K562 (cell line): ENCODE data around the gene CNMD. TPM values are rescaled to one million over a fixed set of nuclear protein-coding genes. Genes with fewer than 3 reads are reported as not detected.

Experiments used
- ATAC-seq: fragments of 200-7000 bp; cut with Tn5 transposase; 3 replicates; pipeline ENCODE4 v1.9.1; 2020; ENCODE audit warnings: moderate library complexity
- BruUV-seq: library from RNA; stranded (reverse); fragments of 400-500 nt; replicated peaks from 2 replicates; lab custom pipeline; 2021; lab: Mats Ljungman, UMichigan
- CTCF ChIA-PET: fragments of 300-600 bp; formaldehyde crosslinking; extraction: SDS; loops from one replicate; lab custom pipeline; 2021; ENCODE audit warnings: low intra/inter-chr PET ratio; lab: Yijun Ruan, JAX
- POLR2A ChIA-PET: fragments of 300-600, 350-650 bp; sonication (Branson Sonifier 250); formaldehyde crosslinking; extraction: SDS; loops from one replicate; lab custom pipeline; 2021; ENCODE audit warnings: antibody characterized with exemption, inconsistent platforms; lab: Yijun Ruan, JAX
- DNase-seq, 4 experiments: peaks; one replicate each; pipeline versions ENCODE4 v3.0.0 to v3.0.0-alpha.2; 2011 to 2018; ENCODE audit warnings: low spot score in 3 of 4, mixed read lengths in 3 of 4; ENCODE audit errors: extremely low read depth in 1 of 4
- FAIRE-seq: peaks from 2 replicates; lab custom pipeline; 2011; peaks lifted over from hg19 to GRCh38; lab: Jason Lieb, UNC
- H2AFZ ChIP-seq: 2 replicates; pipeline ENCODE4 v1.6.0; 2011; ENCODE audit warnings: low read depth, low read length, control low read depth, inconsistent platforms
- H3K27ac ChIP-seq: fragments of 200-600 bp; 3 replicates; pipeline ENCODE4 v1.8.0; 2011; ENCODE audit warnings: low read depth, mild to moderate bottlenecking, control low read depth, inconsistent platforms, low read length, moderate library complexity, mixed read lengths; ENCODE audit errors: extremely low read depth
- H3K27me3 ChIP-seq, 2 experiments: fragments of 300-600 bp in 1 of 2; 2 replicates in 1 of 2; 3 replicates in 1 of 2; pipeline versions ENCODE4 v1.6.0 to v1.8.0; 2011; ENCODE audit warnings: inconsistent platforms in 2 of 2, low read length in 2 of 2, mild to moderate bottlenecking in 1 of 2, mixed read lengths in 1 of 2, moderate library complexity in 1 of 2; ENCODE audit not compliant: control insufficient read depth in 2 of 2, insufficient read depth in 2 of 2
- H3K36me3 ChIP-seq: fragments of 300-600 bp; 3 replicates; pipeline ENCODE4 v1.8.0; 2011; ENCODE audit warnings: mild to moderate bottlenecking, low read length, inconsistent platforms; ENCODE audit not compliant: control insufficient read depth, insufficient read depth
- H3K4me1 ChIP-seq, 2 experiments: fragments of 200-600 bp in 1 of 2; replicated peaks in 1 of 2; 2 replicates in 1 of 2; 3 replicates in 1 of 2; pipeline versions ENCODE4 v1.5.1 to v1.8.0; 2011; ENCODE audit warnings: inconsistent platforms in 2 of 2, low read length in 2 of 2, mild to moderate bottlenecking in 1 of 2, mixed read lengths in 1 of 2, moderate library complexity in 1 of 2; ENCODE audit not compliant: control insufficient read depth in 2 of 2, insufficient read depth in 2 of 2
- H3K4me2 ChIP-seq: 2 replicates; pipeline ENCODE4 v1.6.1; 2011; ENCODE audit warnings: low read length, control low read depth, inconsistent platforms, mixed read lengths; ENCODE audit not compliant: insufficient read depth
- H3K4me3 ChIP-seq: fragments of 200-600 bp; sonication (generic), shearing (Covaris generic); 2 replicates; pipeline ENCODE4 v1.5.1; 2016; ENCODE audit warnings: control low read depth, inconsistent platforms
- H3K79me2 ChIP-seq: fragments of 200-600 bp; 3 replicates; pipeline ENCODE4 v1.8.0; 2011; ENCODE audit warnings: low read length, inconsistent platforms; ENCODE audit not compliant: control insufficient read depth, insufficient read depth
- H3K9ac ChIP-seq, 2 experiments: 2 replicates each; pipeline versions ENCODE4 v1.6.0 to v1.6.1; 2011; ENCODE audit warnings: low read depth in 2 of 2, low read length in 2 of 2, control low read depth in 1 of 2, inconsistent platforms in 1 of 2, mild to moderate bottlenecking in 1 of 2, mixed read lengths in 1 of 2; ENCODE audit not compliant: insufficient read depth in 1 of 2
- H3K9me1 ChIP-seq: one replicate; pipeline ENCODE4 v1.6.0; 2011; ENCODE audit warnings: inconsistent platforms, mild to moderate bottlenecking, low read length, moderate library complexity; ENCODE audit not compliant: control insufficient read depth, insufficient read depth
- H3K9me3 ChIP-seq: replicated peaks from 2 replicates; pipeline ENCODE4 v1.5.1; 2011; ENCODE audit warnings: low read depth, low read length, inconsistent platforms; ENCODE audit not compliant: control insufficient read depth, insufficient read depth
- H4K20me1 ChIP-seq: replicated peaks from 2 replicates; pipeline ENCODE4 v1.6.1; 2011; ENCODE audit warnings: low read length, inconsistent platforms, mixed read lengths; ENCODE audit not compliant: control insufficient read depth, insufficient read depth
- CEBPG ChIP-seq, 3 experiments: fragments of 200-800 bp in 1 of 3; sonication (Bioruptor generic) in 1 of 3; sonication (generic) in 1 of 3; formaldehyde crosslinking in 1 of 3; IDR thresholded peaks in 2 of 3; conservative IDR thresholded peaks in 1 of 3; 2 replicates each; pipeline versions ENCODE4 v1.6.1 to v1.8.0; 2016 to 2022; ENCODE audit warnings: missing compliant biosample characterization in 2 of 3, missing genetic modification characterization in 2 of 3, mild to moderate bottlenecking in 1 of 3, missing genetic modification reagents in 1 of 3
- DIDO1 ChIP-seq: fragments of 450-650 bp; IDR thresholded peaks from 2 replicates; pipeline ENCODE4 v1.6.1; 2016; ENCODE audit warnings: low read depth, missing biosample characterization, missing genetic modification characterization
- EZH2 ChIP-seq: IDR thresholded peaks from 2 replicates; pipeline ENCODE4 v1.6.1; 2012; ENCODE audit warnings: low read depth, mild to moderate bottlenecking, inconsistent platforms, low read length, borderline replicate concordance
- GATA2 ChIP-seq: sonication (generic); formaldehyde crosslinking; IDR thresholded peaks from 2 replicates; pipeline ENCODE4 v1.4.0; 2020; ENCODE audit warnings: mild to moderate bottlenecking, missing genetic modification reagents
- KDM1A ChIP-seq, 2 experiments: fragments of 450-650 bp; IDR thresholded peaks; 2 replicates each; pipeline ENCODE4 v1.6.1; 2016; ENCODE audit warnings: mild to moderate bottlenecking in 2 of 2
- MTA2 ChIP-seq: fragments of 450-650 bp; IDR thresholded peaks from 2 replicates; pipeline ENCODE4 v1.6.1; 2016; ENCODE audit warnings: low read depth
- PYGO2 ChIP-seq: fragments of 450-650 bp; IDR thresholded peaks from 2 replicates; pipeline ENCODE4 v1.6.1; 2016; ENCODE audit warnings: mild to moderate bottlenecking, missing genetic modification characterization, moderate library complexity, missing compliant biosample characterization
- TBP ChIP-seq: optimal IDR thresholded peaks from 2 replicates; pipeline ENCODE3; 2011; ENCODE audit warnings: low read depth, low read length, improper control_type of control experiment
- ZNF717 ChIP-seq: fragments of 250-450 bp; sonication (Bioruptor Pico); IDR thresholded peaks from 2 replicates; pipeline ENCODE4 v1.5.0; 2021
- WGBS: fragments of 100-300 bp; shearing (Covaris generic); methylation state at CpG from one replicate; pipeline ENCODE4 v1.1.6; 2016; ENCODE audit warnings: low coverage, mixed read lengths; ENCODE audit not compliant: insufficient coverage; ENCODE audit errors: missing lambda C conversion rate; 5-methylcytosine and 5-hydroxymethylcytosine counted together
- in situ Hi-C: fragments of 300-500 bp; cut with MboI; formaldehyde crosslinking; loops from 4 replicates; pipeline ENCODE4 v1.15.0; 2018; ENCODE audit warnings: inconsistent platforms, mixed read lengths
- intact Hi-C: fragments of 100-400 bp; cut with micrococcal nuclease; formaldehyde crosslinking; loops from 2 replicates; pipeline ENCODE4 v1.14.2; 2022
- polyA plus RNA-seq, 8 experiments: library from polyadenylated mRNA; depleted of rRNA in 4 of 8; stranded (reverse) in 5 of 8; unstranded in 3 of 8; fragments of >200 nt; fragmentation: Nextera tagmentation in 2 of 8; fragmentation: Illumina TruSeq in 1 of 8; extraction: Ambion mirVana in 2 of 8; extraction: Trizol in 1 of 8; gene quantifications; 2 replicates each; pipeline versions ENCODE4 v1.2.1 to v1.2.3, GENCODE V29; 2011 to 2014; ENCODE audit warnings: inconsistent platforms in 1 of 8, missing spikeins in 1 of 8
- total RNA-seq, 7 experiments: library from RNA; depleted of rRNA in 6 of 7; stranded (reverse); fragments of >200 nt in 6 of 7; fragmentation: Illumina TruSeq in 2 of 7; extraction: Trizol in 2 of 7; gene quantifications; 2 replicates each; pipeline versions ENCODE4 v1.2.1 to v1.2.3, GENCODE V29; 2011 to 2021; ENCODE audit warnings: low replicate concordance in 1 of 7
- TF ChIP-seq, protein P1 (sequence below), 2 experiments: fragments of 450-650 bp; IDR thresholded peaks; 2 replicates each; pipeline ENCODE4 v1.6.1; 2018; ENCODE audit warnings: mild to moderate bottlenecking in 2 of 2, low read depth in 1 of 2; ENCODE audit not compliant: partially characterized antibody in 2 of 2
- TF ChIP-seq, protein P2 (sequence below): sonication (generic); formaldehyde crosslinking; IDR thresholded peaks from 2 replicates; pipeline ENCODE4 v1.8.0; 2023; ENCODE audit warnings: missing genetic modification reagents, mild to moderate bottlenecking, borderline replicate concordance

CNMD gene
- total and polyA plus RNA-seq, 9 of the 15 experiments (the other 6 are each of a cell fraction or from before 2014, with no cell fraction given), result not detected

DNA sequence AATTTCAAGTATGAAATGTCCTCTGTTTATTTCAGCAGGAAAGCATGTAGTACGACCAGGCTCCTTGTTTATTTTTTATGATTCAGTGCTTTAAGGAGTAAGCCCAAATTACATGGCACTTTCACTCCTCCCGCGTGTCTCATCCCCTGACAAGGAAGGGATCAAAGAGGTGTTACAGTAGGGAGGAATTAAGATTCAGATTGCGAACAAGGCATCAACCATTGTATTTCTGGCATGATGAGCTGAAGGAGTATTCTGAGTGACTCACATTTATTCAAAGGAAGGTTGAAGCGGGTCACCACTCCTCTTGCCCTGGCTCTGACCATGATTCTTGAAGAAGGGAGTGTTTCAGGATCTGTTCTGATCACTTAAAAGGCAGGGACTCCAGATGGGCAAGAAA is 46.1 kb upstream of the CNMD start:
- WGBS, result 4% methylated on average over 5 of the region's 5 CpGs
- BruUV-seq, result no TSS peak
- FAIRE-seq, result no peak

More for the DNA sequence above, 46.1 kb upstream of the CNMD start:
- H4K20me1 ChIP-seq, result no peaks in the 10 kb centered on the region
- CTCF ChIA-PET, result no interaction called here
- H3K79me2 ChIP-seq, result no peaks in the 10 kb centered on the region
- POLR2A ChIA-PET, result interaction anchor here (0.6 kb wide), 1 partner anchor 12 kb away, joined by 3 read pairs; no protein-coding TSS in a partner anchor
- H3K4me3 ChIP-seq, result no peak overlapping the region
- ATAC-seq, result no peak
- no peaks in the 10 kb centered on the region for H3K36me3 ChIP-seq
- peaks cover 0 to 5% of the 10 kb centered on the region in 2 experiments; a peak in 1 of 5 replicates for H3K27me3 ChIP-seq
- H3K9ac ChIP-seq, result no peak overlapping the region
- in situ Hi-C loops, result no loop called here
- TF ChIP-seq ZNF717 (CRISPR knock-in tag) (no peak), GATA2 (CRISPR knock-in tag) (no peak), MTA2 (no peak), CEBPG (CRISPR knock-in tag; IDR thresholded peaks at IDR 0.05) (no peak), CEBPG (tag; conservative IDR thresholded peaks at IDR 0.05 in 1 of 2, IDR thresholded peaks at IDR 0.05 in 1 of 2) (no peak), PYGO2 (tag) (no peak), EZH2 (no peak), TBP (no peak), KDM1A (IDR thresholded peaks at IDR 0.05) (no peak), DIDO1 (no peak)
- TF ChIP-seq, protein P1, sequence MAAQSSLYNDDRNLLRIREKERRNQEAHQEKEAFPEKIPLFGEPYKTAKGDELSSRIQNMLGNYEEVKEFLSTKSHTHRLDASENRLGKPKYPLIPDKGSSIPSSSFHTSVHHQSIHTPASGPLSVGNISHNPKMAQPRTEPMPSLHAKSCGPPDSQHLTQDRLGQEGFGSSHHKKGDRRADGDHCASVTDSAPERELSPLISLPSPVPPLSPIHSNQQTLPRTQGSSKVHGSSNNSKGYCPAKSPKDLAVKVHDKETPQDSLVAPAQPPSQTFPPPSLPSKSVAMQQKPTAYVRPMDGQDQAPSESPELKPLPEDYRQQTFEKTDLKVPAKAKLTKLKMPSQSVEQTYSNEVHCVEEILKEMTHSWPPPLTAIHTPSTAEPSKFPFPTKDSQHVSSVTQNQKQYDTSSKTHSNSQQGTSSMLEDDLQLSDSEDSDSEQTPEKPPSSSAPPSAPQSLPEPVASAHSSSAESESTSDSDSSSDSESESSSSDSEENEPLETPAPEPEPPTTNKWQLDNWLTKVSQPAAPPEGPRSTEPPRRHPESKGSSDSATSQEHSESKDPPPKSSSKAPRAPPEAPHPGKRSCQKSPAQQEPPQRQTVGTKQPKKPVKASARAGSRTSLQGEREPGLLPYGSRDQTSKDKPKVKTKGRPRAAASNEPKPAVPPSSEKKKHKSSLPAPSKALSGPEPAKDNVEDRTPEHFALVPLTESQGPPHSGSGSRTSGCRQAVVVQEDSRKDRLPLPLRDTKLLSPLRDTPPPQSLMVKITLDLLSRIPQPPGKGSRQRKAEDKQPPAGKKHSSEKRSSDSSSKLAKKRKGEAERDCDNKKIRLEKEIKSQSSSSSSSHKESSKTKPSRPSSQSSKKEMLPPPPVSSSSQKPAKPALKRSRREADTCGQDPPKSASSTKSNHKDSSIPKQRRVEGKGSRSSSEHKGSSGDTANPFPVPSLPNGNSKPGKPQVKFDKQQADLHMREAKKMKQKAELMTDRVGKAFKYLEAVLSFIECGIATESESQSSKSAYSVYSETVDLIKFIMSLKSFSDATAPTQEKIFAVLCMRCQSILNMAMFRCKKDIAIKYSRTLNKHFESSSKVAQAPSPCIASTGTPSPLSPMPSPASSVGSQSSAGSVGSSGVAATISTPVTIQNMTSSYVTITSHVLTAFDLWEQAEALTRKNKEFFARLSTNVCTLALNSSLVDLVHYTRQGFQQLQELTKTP (IDR thresholded peaks at IDR 0.05; ENCODE audit: low read depth in 1 of 2, partially characterized antibody in 2 of 2), result no peak
- TF ChIP-seq, protein P2, sequence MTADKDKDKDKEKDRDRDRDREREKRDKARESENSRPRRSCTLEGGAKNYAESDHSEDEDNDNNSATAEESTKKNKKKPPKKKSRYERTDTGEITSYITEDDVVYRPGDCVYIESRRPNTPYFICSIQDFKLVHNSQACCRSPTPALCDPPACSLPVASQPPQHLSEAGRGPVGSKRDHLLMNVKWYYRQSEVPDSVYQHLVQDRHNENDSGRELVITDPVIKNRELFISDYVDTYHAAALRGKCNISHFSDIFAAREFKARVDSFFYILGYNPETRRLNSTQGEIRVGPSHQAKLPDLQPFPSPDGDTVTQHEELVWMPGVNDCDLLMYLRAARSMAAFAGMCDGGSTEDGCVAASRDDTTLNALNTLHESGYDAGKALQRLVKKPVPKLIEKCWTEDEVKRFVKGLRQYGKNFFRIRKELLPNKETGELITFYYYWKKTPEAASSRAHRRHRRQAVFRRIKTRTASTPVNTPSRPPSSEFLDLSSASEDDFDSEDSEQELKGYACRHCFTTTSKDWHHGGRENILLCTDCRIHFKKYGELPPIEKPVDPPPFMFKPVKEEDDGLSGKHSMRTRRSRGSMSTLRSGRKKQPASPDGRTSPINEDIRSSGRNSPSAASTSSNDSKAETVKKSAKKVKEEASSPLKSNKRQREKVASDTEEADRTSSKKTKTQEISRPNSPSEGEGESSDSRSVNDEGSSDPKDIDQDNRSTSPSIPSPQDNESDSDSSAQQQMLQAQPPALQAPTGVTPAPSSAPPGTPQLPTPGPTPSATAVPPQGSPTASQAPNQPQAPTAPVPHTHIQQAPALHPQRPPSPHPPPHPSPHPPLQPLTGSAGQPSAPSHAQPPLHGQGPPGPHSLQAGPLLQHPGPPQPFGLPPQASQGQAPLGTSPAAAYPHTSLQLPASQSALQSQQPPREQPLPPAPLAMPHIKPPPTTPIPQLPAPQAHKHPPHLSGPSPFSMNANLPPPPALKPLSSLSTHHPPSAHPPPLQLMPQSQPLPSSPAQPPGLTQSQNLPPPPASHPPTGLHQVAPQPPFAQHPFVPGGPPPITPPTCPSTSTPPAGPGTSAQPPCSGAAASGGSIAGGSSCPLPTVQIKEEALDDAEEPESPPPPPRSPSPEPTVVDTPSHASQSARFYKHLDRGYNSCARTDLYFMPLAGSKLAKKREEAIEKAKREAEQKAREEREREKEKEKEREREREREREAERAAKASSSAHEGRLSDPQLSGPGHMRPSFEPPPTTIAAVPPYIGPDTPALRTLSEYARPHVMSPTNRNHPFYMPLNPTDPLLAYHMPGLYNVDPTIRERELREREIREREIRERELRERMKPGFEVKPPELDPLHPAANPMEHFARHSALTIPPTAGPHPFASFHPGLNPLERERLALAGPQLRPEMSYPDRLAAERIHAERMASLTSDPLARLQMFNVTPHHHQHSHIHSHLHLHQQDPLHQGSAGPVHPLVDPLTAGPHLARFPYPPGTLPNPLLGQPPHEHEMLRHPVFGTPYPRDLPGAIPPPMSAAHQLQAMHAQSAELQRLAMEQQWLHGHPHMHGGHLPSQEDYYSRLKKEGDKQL (CRISPR knock-in tag), result no peak
- TF ChIP-seq, all 486 proteins: peak for 0
- H3K27ac ChIP-seq, result no peak overlapping the region
- no peak overlapping the region for H3K4me2 ChIP-seq
- no peaks in the 10 kb centered on the region; a peak in 1 of 5 replicates for H3K4me1 ChIP-seq
- intact Hi-C loops, result no loop called here
- no peak overlapping the region for H2AFZ ChIP-seq
- no peaks in the 10 kb centered on the region for H3K9me1 ChIP-seq
- no peak for DNase-seq
- no peaks in the 10 kb centered on the region for H3K9me3 ChIP-seq
